Measurements from ENCODE around the gene MYBPH.

The MYBPH gene

DNA sequence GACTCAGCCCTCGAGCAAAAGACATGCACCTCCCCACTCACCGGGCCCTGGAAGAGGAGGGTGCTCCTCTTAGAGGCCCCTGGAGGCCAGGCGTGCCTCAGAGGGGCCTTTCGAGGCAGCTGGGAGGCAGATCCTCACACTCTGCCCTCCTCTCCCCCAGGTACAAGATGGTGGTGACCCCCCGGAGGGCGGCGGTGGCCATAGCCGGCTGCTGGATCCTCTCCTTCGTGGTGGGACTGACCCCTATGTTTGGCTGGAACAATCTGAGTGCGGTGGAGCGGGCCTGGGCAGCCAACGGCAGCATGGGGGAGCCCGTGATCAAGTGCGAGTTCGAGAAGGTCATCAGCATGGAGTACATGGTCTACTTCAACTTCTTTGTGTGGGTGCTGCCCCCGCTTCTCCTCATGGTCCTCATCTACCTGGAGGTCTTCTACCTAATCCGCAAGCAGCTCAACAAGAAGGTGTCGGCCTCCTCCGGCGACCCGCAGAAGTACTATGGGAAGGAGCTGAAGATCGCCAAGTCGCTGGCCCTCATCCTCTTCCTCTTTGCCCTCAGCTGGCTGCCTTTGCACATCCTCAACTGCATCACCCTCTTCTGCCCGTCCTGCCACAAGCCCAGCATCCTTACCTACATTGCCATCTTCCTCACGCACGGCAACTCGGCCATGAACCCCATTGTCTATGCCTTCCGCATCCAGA, 10.4 kb downstream of the MYBPH start:
- no peak for DNase-seq

DNA sequence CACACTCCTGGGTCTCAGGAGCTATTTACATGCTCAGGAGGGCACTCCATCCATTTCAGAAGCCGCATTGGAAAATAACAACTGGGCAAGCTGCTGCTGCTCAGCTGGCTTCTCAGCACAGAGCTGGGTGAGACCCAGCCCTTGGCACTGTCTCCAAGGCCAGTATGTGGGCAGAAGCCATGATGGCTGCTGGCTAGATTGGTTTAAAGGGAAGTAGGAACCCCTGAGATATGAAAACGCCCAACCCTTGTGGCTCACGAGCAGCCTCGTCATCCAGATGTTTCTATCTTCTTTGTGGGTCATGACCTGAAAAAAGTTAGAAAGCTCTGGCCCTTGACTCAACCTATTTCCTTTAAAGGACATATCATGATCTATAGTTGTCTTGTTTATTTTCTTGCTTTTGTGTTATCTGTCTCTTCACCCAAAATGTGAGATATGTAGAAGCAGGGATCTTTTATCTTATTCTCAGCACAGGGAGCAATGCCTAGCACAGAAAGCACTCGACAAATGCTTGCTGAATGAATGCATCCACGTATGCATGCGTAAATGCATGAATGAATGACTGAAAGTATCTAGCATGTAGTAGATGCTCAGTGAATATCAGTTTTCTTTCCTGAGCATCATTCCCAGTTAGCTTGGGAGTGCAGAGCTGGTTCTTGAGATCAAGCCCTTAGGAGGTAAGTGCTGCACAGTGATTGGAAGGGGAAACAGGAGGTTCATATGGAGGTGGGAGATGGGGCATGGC, 11.6 kb downstream of the MYBPH start:
- DNase-seq: no peak

- DNase-seq: no peak
These were observed 13.2 kb downstream of the MYBPH start for GRCh38 chr1:203162403-203162802.

GRCh38 chr1:203161703-203162102, 13.9 kb downstream of the MYBPH start:
- DNase-seq: no peak

DNA sequence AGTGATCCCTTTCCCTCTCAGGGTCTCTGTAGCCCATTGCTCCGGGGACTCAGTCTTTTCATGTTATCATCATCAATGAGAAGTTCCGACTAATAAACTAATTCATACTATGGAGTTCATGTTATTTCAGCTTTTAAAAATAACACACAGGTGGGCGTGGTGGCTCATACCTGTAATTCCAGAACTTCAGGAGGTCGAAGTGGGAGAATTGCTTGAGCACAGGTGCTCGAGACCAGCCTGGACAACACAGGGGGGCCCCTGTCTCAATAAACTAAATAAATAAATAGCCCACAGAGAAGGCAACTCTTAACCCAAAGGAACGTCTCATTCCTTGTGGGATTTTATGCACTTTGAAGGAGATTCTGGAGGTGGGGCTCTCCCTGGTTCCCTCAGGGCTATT, 14.5 kb downstream of the MYBPH start:
- no peak for DNase-seq

DNA sequence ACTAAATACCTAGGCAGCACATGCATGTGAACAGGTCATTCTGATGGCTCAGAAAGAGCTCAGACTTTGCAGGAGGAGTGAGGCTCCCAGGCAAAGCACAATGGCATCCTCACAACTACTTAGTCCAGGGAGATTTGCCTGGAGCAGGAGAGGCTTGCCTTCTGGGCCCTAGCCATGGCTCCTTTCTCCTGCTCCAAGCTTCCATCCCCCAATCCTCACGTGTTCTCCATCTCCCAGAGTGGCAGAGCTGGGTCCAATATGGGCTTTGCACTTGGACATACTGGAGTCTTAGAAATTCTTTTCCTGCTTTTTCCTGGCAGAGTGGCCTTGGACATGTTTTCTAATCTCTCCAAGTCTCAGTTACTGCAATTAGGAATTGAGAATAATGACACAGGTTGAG, 15.8 kb downstream of the MYBPH start:
- DNase-seq: no peak

GRCh38 chr1:203158960-203159665, 16.5 kb downstream of the MYBPH start:
- no peak for DNase-seq

GRCh38 chr1:203158423-203158822, 17.2 kb downstream of the MYBPH start:
- no peak for DNase-seq

DNA sequence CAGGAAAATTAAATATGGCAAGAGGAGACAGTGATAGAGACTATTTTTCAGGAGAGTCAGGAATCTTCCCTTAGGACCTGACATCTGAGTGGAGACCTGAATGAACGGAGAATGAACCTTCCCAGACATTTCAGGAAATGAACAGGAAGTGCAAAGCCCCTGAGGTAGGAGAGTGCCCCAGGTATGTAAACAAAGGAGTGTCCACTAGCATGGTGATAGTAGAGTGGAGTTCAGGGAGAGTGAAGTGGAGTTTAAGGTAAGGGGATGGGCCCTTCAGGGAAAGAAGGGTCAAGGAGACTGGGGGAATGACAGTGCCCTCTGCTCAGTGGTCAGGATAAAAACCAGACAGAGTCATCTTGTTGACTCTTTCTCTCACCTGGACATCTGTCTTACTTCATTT, 19.3 kb downstream of the MYBPH start:
- no peak for DNase-seq

DNA sequence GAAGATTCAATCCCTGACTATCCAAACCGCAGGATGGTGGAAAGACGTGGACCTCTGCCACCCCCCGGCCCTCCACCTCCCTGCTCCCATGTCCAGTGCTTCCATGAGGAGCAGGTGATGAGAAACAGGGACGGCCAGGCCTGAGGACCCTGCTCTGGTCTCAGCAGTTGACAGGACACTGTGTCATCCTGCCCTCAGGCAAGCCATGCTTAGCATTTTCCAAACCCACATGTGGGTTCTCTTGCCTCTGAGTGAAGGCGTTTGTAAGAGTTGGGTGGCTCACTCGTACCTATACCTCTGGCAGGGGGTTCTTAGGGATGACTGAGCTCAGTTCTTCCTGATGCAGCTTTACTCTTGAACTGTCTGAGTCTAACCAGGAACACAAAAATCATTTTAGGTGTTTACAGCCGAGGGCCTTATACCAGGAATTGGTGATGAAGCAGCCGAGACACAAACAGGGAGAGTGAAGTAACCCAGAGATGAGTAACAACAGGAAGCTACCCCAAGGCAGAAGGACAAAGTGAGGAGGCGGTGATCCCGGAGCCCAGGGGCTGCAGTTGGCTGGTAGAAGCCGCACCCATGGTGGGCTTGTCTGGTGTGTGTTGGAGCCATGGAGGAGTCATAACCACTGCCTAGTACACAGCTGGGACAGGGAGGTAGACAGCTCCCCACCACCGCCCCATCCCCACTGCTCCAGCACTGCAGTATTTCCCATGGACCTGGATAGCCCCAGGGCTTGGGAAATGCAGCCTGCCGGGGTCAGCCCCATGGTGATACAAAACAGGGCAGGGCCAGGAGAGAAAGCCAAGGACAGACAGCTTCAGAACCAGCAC, 21.4 kb downstream of the MYBPH start:
- DNase-seq: no peak

DNA sequence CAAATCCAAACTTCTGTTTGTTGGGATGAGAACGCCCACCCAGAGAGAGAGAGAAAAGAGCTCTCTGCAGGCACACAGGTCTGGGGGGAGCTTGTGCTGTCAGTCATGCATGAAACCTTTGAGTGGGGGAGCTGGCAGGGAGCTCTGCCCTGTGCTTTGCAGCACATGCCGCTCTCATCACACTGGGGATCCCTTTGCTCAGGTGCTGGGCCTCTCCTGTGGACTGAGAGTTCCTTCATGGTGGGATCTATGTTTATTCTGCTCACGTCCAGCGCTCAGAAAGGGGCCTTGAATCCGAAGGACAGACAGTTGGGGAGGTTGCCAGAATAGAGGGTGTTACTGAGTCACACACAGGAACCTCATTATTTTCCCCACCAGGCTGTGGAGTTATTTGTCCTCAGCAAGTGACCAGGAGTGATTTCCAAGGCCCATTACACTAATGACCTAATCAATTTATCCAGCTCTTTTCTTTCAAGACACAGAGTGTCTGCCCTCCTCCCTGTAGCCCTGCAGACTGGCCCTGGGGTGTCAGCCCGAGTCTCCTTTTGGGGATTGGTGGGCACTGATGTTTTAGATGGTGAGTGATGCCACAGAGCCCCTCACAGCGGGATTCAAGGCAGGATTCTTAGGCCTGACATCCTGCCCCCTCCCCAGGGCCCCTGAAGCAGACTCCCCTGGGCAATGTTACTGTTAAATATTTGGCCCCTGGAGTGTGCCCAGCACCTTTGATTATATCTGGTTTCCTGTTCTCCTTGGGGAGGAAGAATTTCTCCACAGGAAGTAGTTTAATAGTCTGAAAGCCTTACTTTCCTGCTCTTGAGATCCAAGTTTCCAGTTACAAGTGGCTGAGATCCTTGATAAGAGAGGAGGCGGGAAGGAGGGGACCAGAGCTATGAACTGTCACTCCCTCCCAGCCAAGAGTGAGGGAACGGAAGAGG, 22.3 kb downstream of the MYBPH start:
- DNase-seq: no peak

GRCh38 chr1:203152158-203153034, 23.2 kb downstream of the MYBPH start:
- DNase-seq: no peak

DNA sequence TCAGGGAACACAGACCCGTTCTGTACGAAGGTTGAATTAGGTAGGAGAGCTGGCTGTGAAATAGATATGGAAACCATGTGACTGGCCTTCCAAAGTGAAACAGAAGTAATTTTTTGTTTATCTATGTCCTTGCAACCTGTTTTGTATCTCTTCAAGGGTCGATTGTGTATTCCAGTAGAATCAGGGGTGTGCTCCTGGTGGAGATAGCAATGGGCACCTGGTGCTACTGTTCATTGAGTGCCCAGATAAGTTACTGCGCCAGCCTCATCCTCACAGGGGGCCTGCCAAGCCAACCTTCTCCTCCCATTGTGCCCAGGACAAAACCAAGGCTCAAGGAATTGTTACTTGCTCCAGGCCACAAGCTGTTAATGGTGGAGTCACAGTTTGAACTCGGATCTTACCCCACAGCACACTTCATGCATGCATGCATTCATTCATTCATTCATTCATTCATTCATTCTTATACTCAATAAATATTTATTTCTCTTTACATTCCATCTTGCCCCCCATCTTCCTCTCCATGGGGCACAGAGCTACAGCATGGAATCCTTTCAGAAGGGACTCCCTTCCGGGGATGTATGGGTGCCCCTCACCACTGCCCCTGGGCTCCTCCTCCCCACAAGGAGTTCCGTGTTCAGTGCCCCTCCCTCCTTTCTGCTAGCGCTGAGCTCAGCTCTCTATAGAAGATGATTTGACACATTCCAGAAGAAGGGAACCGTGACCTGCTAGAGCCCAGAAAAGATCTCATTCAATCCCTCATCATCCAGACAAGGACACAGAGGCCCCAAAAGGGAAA, 24.1 kb downstream of the MYBPH start:
- DNase-seq: no peak

DNA sequence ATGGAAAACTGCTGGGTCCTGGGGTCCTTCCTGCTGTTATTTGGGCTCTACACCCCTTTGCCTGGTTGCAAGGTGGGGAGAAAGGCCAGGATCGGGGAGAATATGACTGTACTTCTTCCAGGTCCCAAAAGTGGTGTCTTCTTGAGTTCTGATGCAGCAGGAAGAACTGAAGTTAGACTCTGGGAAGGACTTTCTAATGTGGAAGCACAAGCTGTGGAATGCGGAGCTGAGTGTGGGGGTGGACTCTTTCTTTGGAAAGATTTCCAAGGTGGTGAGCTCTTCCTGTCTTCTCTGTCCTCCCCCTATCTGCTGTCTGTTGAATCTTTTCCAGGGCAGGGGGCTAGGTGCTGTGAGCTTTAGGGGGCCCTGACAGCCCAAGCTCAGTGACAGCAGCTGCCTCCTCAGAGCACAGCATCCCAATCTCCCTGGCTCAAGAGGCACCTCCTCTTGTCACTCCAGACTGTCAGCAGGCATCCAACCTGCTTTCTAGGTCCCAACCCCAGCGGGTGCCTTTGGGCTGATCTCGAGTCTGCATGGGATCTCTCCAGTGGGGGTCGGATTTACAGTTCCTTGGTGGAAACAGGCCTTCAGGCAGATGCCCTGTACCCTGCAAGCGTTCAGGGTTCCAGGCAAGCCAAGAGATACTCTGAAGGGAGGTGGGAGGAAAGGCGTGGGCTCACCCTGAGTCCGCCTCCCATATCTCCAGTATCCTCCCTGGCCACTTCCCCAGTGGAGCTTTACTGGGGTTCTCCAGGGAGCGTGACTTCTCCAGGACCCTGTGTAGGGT, 24.9 kb downstream of the MYBPH start:
- DNase-seq: no peak

- DNase-seq: no peak
These were observed 26.3 kb downstream of the MYBPH start for GRCh38 chr1:203149188-203149840.

DNA sequence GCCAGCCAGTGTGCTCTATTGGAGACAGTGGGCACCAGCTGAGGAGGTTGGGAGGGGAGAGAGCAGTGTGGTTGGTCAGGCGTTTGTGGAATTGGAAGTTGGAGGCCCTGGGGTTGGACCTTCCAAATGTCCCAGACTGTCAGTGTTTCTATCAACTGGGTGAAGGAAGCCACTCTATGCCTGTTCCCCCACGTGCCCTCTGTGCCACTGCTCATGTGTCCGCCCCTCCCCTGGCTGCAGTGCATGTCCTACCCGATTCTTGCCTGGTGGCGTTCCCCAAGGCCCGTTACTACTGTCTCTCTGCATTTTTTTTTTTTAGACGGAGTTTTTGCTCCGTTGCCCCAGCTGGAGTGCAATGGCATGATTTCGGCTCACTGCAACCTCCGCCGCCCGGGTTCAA, 27.0 kb downstream of the MYBPH start:
- no peak for DNase-seq

DNA sequence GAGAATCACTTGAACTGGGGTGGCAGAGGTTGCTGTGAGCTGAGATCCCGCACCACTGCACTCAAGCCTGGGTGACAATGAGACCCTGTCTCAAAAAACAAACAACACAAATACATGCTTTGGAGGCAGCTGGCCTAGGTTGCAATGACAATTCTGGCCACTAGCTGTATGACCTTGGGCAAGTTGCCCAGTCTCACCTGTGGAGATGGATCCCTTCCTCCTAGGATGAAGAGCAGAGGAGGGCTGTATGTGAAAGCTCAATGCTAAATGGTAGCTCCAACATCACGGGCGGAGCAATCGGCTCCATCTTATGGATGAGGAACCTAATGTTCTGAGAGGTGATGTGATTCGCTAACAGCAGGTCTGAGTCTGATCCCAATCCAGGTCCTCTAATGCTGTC, 27.5 kb downstream of the MYBPH start:
- DNase-seq: no peak

- DNase-seq: no peak
These were observed 28.2 kb downstream of the MYBPH start for GRCh38 chr1:203147376-203147775.

DNA sequence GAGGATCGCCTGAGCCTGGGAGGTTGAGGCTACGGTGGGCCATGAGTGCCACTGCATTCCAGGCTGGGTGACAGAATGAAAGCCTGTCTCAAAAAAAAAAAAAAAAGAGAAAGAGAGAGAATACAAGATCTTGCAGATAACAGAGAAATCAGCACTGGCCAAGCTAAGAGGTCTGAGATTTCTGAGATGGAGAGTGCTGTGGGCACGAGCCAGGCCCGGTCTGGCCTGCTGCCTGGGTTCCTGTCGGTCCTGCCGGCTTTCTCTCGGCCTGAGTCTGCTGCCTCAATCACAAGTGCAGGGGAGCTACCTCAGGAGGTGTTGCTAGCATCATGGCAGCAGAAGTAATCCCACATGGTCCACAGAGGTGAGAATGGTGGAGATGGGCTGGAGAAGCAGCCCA, 29.1 kb downstream of the MYBPH start:
- no peak for DNase-seq

Data from central memory CD4-positive, alpha-beta T cell (primary cell).